Measurements from ENCODE around the gene CSTPP1.
"Not testable (repeated sequence)": the region's sequence is repeated elsewhere in the genome, so short reads cannot be mapped to it uniquely, and the experiment has no call there.

CSTPP1 gene

DNA sequence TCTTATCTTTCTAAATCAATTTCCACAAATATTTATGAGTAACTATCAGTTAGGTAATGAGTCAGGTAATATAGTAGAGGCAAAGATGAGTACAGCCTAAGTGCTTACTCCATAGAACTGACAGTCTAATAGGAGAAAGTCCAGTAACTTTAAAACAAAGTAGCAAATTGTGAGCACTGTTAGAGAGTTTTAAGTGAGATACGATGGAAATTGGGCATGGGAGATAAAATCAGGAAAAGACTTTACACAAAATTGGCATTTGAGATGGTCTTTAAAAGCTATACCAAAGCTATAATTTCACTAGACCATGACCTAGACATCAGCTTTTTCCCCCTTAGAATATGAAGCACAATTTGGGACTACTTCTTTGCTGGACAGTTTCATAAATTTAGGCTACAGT lies 113.7 kb downstream of the CSTPP1 start:
- no peak for DNase-seq (ENCODE audit: low spot score)

DNA sequence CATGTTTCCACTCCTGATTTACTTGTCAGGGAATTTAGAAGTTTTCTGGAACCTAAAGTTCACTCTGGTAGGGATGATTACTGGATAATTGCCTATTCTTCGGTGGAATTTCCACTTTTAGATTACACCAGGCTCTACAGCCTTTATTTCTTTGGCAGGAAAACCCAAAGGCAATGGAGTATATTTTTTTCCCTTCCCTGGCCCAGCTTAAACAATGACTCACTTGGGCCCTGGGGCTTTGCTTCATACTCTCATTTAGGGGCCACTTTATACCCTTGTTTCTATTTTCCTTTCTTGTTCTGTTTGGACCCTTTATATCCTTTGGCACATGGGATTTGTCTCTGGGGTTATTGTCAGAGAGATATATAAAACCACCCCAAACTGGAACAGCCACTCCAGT lies 114.7 kb downstream of the CSTPP1 start:
- DNase-seq (ENCODE audit: low spot score) = no peak

DNA sequence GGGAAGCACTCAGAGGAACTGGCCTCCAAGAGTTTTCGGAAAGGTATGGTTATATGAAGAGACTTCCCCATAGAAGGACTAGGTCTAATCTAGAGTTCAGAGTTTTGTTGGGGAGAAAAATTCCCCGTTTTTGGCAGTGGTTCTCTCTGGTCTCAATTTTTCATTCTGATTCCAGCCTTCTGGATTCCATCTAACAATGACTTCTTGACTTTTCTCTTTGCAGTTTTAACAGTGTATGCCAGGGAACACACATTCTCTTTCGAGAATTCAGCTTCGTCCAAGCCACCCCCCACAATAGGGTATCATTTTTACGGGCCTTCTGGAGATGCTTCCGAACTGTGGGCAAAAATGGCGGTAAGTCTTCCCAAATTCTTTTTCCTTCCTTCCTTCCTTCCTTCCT lies 115.6 kb downstream of the CSTPP1 start:
- no peak for DNase-seq (ENCODE audit: low spot score)

DNA sequence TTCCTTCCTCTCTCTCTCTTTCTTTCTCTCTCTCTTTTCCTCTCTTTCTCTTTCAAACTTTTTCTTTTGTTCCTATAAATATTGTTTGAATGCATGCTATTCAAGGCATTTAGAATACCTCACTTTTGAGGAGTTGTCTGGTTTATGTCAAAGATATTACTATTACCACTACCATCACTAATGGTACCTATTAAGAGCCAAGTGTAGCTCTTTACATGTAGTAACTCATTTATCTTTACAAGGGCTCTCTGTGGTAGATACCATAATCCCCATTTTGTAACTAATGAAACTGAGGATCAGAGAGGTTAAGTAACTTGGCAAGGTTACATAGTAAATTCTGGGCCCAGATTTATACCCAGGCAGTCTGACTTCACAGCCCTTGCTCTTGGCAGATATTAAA lies 116.0 kb downstream of the CSTPP1 start:
- DNase-seq (ENCODE audit: low spot score) = no peak

DNA sequence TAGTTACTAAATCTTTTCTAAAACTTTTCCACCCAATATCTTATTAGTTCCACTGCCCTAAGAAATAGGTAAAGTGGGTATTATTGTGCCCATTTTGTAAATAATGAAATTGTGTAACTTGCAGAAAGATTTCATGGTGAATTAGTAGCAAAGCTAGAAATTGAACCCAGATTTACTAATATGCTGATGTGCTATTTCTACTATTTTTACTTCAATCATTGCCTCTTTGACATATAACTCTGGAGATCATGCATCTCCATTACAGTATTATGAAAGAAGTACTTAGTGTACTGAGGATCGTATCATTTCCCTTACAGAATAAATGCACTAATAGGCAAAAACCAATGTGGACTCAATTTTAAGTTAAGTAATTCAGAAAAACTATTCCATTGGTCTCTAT lies 119.0 kb downstream of the CSTPP1 start:
- DNase-seq (ENCODE audit: low spot score) = no peak

DNA sequence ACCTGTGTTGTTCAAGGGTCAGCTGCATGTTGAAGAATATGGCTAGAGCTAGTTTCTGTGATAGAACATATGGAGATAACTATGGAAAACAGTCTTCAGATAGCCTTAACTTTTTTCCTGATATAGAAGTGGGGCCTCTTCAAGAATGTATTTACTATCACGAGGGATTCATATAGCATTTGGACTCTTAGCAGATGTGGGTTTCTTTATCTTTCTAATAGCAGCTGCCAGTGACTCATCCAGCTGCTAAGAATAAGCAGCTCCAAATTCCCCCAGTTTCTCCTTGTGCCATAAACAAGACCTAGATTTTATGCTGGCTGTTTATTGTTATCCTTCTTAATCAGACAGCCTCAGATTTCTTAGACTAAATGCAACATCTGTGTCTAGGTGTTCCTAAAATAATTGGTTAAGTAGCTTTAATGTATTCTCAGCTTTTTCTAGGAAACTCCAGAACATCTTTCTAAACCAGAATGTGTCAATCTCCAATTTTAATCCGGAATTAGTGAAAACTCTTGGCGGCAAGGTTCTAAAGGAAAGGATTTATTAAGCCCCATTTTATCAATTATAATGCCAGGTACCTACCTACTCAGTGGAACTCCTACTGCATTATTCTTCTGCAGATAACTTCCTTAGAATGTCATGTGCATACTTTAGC lies 119.8 kb downstream of the CSTPP1 start:
- no peak for DNase-seq (ENCODE audit: low spot score)

DNA sequence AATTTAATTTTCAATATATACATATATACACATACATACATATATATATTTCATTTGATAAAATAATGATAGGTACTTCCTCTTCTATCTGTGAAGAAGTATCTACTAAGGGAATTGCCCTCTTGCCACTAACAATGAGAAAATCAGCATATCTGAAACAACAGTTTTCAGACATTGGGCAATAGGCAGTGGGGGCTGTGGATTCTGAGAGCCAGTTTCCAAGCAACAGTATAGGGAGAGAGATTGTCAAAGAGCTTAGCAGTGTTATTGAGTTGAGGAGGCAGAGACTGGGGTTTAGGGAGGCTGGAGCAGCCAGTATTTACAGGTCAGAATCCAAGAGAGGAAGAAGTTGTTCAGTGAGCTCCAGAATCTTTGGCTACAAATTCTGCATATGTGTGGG lies 120.8 kb downstream of the CSTPP1 start:
- DNase-seq (ENCODE audit: low spot score) = no peak

DNA sequence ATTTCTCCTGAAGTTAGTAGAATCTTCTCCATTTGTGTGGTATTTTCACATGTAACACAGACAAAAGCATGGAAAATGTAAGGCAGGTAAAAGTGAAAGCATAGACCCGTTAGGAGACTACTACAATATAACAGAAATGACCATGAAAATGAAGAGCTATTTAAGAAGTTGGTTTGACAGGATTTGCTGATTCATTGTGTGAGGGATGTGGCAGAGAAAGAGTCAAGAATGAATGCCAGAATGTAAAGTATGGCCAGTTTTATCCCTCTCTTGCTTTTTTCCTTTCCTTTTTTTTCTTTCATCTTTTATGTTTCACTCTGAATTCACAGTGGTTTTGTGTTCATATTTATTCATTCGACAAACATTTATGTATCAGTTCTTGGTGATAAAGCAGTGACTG lies 124.2 kb downstream of the CSTPP1 start:
- DNase-seq (ENCODE audit: low spot score) = no peak

DNA sequence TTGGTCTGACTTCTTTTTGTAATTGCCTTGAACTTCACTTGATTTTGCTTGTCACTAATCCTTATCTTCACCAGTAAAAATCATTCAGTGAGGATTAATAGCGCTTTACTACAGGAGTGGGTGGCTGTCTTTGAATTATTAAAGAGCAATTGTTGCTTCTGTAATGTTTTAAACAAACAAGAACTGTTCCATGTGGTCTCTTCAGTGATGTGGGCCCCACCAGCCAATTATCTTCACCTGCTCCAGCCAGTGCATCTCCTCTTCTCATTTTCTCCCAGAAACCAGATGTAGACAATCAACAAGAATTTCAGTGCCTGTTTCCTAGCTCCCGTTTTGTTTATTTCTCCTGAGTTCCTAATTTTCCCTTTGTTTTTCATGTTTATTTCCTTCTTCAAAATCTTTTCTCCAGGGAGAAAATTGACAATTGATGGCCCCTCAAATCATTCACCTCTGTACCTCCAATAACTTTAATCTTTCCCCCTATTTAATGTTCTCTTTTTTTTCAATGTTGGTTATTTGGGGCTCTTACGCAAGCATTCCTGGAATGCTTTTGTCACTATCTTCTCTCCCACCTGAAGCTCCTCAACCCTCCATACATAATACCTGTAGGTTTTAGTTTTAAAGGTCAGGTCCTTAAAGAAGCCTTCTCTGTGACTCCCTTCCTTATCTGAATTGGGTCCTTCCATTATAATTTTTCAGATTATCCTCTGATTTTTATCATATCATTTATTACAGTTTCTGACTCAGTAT lies 125.0 kb downstream of the CSTPP1 start:
- DNase-seq (ENCODE audit: low spot score) = peak; percentile 25

DNA sequence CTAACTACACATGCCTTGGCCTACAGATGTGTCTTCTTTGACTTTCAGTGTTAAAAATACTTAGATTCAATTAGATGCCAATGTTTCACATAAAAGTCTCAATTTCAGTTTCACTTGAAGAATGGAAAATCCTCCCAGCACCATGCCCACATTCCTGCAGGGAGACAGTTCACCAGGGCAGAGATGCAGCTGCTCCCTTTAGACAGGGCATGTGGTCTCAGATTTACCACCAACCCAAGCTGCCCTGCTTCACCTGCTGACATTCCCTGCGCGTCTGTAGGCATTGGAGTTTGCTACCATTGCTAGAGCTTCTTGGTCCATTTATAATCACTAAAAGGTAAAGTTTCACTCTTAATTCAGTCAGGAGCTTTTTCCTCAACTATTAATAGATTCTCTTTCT lies 126.2 kb downstream of the CSTPP1 start:
- DNase-seq (ENCODE audit: low spot score) = no peak

DNA sequence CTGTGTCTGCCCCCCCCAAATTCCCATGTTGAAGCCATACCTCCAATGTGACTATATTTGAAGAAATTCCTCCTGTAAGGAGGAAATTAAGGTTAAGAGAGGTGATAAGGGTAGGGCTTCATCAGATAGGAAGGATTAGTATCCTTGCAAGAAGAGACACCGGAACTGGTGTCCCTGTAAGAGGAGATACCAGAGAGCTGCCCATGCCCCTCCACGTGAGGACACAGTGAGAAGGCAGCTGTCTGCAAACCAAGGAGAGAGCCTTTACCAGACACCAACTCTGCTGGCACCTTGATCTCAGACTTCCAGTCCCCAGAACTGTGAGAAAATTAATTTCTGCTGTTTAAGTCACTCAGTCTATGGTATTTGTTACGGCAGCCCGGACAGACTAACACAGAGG lies 130.8 kb downstream of the CSTPP1 start:
- no peak for DNase-seq (ENCODE audit: low spot score)

DNA sequence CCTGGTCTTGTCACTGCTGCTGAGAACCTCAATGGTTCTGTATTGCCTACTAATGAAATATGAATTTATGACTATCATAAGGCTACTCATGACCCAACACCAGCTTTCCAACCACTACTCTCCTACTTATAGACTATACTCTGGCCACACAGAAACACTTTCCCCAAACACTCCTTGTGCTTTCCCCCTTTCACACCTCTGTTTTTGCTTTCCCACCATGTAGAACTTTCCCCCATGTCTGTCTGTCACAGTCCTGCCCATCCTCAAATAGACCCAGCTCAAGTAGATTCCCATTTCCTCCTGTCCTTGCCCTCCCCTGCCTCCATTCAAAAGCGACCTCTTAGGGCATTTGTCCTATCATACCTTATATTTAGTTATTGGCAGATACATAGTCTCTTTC lies 134.2 kb downstream of the CSTPP1 start:
- no peak for DNase-seq (ENCODE audit: low spot score)

DNA sequence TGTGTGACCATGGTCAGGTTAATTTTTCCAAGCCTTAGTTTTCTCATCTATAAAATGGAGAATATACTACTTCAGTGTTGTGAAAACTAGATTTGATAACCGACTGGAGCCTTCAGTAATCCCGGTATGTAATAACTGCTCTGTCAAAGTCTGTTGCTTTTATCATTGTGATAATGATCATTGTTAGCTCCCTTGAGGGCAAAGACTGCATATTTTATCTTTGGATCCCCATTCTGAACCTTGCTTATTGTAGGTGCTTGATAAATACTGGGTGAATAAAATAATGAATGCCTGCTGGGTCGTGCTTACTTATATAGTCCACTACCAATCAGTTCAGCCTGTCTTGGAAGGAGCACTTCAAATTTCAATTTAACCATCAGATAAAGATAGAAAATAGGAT lies 134.8 kb downstream of the CSTPP1 start:
- DNase-seq (ENCODE audit: low spot score) = no peak

DNA sequence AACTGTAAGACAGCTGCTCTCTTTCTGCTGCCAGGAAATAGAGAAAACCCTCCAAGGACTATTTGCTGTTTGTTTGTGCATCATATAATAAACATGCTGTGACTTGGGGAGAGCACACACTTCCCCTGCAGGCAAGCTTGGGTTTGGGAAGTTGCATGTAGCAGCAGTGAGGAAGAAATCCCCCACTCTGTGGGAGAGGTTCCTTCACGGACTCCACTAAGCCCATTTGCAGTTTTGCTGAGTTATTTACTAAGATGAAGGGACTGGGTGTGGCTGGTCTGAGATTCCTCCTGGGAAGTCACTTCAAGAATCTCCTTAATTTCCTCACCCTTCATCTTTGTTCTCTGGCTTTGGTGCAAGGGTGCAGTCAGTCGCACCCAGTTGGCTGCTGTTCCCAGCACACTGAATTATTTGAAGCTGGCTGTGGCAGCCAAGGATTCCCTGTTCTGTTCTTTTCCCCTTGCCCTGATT lies 135.3 kb downstream of the CSTPP1 start:
- DNase-seq (ENCODE audit: low spot score) = no peak

DNA sequence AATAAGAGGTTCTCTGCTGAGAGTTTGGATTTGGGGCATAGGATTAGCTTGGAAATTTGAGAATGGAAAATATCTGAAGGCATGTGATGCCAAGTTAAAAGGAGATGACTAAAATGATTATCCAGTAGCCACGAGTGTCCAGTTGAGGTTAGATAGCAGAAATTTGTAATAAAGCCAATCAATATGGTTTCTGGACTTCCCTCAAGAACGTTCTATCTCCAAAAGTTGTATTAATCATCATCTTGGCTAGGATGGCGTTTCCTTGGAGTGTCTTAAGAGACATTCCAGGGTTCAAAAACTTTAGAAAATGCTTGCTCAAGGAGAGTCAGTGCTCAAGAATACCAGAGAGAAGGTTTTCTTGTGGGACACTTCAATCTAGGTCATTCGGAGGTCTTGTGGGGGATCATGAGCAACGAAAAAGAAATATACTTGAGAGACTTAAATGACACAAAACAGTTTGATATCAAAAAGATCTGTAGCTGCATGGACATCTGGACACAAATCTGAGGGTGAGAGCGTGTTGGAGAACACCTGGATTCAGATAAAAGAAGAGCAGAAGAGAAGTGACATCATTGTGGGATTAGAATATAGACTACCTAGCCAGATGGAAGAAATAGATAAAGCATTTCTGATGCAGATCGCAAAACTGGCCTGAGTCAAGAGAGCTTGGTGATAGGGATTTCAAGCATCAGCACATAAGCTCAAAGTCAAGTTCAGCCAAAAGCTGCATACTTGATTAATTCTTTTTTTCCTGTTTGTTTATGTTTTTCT lies 142.4 kb downstream of the CSTPP1 start:
- DNase-seq (ENCODE audit: low spot score) = no peak

DNA sequence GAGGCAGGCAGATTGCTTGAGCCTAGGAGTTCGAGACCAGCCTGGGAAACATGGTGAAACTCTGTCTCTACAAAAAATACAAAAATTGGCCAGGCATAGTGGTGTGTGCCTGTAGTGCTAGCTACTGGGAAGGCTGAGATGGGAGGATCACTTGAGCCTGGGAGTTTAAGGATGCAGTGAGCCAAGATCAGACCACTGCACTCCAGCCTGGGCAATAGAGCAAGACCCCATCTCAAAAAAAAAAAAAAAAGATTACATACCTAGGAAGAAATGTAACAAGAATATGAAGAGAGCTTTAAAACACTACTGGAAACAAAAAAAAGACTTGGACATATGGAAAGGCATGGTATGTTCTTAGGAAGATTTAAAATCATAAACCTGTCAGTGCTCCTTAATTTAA lies 144.2 kb downstream of the CSTPP1 start:
- DNase-seq (ENCODE audit: low spot score) = not testable (repeated sequence)

DNA sequence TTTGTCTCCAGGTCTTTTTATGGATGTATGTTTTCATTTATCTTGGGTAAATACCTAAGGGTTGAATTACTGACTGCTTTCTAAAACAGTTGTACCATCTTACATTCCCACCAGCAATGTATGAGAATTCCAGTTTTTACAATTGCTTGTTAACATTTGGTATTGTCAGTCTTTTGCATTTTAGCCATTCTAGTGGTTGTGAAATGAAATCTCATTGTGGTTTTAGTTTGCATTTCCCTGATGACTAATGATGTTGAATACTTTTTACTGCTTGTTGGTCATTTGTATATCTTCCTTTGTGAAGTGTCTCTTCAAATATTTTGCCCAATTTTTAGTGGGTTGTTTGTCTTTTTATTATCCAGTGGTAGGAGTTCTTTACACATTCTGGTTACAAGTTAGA lies 147.4 kb downstream of the CSTPP1 start:
- DNase-seq (ENCODE audit: low spot score) = no peak

DNA sequence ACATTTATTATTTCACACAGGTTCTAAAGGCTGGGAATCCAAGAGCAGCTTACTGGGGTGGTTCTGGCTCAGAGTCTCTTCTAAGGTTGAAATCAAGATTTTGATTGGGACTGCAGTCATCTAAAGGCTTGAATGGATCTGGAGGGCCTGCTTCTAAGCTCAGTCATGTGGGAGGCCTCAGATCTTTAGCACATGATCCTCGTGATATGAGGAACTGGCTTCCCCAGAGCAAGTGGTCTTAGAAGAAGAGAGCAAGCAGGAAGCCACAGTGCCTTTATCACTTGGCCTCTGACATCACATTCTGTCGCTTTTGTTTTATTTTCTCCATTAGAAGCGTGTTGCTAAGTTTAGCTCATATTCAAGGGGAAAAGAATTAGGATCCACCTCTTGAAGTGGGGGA lies 151.2 kb downstream of the CSTPP1 start:
- no peak for DNase-seq (ENCODE audit: low spot score)

DNA sequence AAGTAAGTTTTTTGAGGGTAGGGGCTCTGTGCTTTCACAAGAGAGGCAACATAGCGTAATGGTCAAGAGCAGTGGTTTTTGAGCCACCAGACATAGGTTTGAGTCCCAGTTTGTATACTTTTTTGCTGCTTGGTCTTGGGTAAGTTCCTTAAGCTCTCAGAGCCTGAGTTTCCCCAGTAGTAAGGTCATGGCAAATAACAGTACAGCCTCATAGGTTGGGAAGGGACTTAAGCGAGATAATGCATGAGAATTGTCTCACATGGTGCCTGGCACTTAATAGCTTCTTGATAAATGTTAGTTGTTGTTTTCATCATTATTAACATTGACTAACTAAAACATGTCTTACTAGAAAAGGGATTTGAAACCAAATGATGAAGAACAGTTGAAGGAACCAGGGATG lies 157.0 kb downstream of the CSTPP1 start:
- no peak for DNase-seq (ENCODE audit: low spot score)

DNA sequence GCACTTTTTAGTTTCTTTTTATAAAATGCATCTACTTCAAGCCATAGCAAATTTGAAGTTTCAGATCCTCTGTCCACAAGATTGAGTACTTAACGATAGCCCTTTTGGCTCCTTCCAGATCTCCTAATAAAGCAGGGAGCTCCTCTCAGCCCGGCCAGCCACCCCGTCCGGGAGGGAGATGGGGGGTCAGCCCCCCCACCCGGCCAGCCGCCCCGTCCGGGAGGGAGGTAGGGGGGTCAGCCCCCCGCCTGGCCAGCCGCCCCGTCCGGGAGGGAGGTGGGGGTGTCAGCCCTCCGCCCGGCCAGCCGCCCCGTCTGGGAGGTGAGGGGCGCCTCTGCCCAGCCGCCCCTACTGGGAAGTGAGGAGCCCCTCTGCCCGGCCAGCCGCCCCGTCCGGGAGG lies 160.3 kb downstream of the CSTPP1 start:
- DNase-seq (ENCODE audit: low spot score) = not testable (repeated sequence)

DNA sequence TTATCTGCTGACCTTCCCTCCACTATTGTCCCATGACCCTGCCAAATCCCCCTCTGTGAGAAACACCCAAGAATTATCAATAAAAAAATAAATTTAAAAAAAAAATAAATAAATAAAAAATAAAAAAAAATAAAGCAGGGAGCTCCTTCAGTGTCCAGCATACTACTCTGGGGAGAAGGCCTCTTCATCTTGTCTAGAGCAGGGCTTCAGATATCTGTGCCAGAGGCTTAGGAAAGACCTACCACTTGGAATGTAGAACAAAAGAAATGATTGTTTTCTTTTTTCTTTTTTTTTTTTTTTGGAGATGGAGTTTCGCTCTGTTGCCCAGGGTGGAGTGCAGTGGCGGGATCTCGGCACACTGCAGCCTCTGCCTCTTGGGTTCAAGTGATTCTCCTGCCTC lies 161.7 kb downstream of the CSTPP1 start:
- DNase-seq (ENCODE audit: low spot score) = not testable (repeated sequence)

DNA sequence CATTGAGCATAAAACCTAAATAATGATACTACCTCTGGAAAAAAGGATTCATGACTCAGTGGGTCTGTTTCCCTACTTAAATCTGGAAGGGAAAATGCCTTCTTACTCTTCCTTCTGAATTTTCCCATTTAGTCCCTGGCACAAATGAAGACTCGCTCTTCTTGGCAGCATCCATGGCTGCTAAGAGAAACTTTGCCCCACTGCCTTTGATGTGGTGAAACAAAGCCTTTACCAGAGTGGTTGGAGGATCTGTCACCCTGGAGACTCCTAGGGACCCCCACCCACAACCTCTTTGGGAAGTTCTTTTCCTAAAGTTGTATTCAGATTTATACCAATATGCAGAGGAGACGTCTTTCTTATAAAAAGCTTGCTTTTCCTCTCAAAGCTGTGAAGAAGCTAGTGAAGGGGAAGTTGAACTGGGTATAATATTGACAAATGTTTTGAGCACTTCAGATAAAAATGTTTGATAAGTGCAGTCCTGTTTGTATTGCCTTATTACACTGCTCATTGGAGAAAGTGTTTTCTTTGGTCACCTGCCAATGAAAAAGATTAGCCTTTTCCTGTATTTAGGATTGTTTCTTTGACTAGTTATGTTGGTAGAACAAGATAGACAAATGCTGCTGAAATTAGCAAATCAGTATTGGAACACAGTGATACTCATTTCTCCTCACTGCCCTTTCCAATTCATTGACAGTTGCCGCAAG lies 162.8 kb downstream of the CSTPP1 start:
- no peak for DNase-seq (ENCODE audit: low spot score)

DNA sequence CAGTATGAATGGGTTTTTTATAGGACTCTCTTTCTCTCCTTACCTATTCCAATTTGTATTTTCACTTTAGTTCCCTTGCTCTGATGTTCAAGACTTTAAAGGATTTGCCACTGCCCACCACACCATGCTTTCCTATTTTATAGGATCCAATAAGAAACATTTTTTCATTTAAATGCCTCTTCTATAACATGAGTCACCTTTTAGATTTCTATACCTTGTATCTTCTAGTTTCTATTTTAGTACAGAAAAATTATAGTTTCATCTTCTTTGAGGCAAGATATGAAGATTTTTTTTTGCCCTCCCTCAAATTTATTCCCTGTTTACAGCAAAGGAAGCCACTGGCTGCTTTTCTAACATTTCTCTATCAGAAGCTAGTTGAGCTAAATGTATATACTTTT lies 163.4 kb downstream of the CSTPP1 start:
- no peak for DNase-seq (ENCODE audit: low spot score)
